Thyroid gland (tissue), 4 donors: ENCODE data around the gene B4GAT1. TPM values are rescaled to one million over a fixed set of nuclear protein-coding genes. Genes with fewer than 3 reads are reported as not detected.
"Not testable (repeated sequence)": the region's sequence is repeated elsewhere in the genome, so short reads cannot be mapped to it uniquely, and the experiment has no call there.

Source experiments
- DNase-seq, 2 donors: peaks; one replicate each; pipeline ENCODE4 v3.0.0-alpha.2; 2019
- H3K27ac ChIP-seq, 3 donors: fragments of 200-600 bp; sonication (generic); 1 replicate in 2 of 3; 2 replicates in 1 of 3; pipeline ENCODE4 v1.5.1; 2016 to 2019; ENCODE audit warnings: mild to moderate bottlenecking in 1 of 3, moderate library complexity in 1 of 3
- H3K27me3 ChIP-seq: fragments of 200-600 bp; sonication (generic); one replicate; pipeline ENCODE4 v1.5.1; 2019
- H3K36me3 ChIP-seq, 2 donors: fragments of 200-600 bp; sonication (generic); one replicate each; pipeline ENCODE4 v1.5.1; 2016 to 2019
- H3K4me1 ChIP-seq, 2 donors: fragments of 200-600 bp; sonication (generic); one replicate each; pipeline ENCODE4 v1.5.1; 2017 to 2019
- H3K4me3 ChIP-seq, 3 donors: fragments of 200-600 bp; sonication (generic); replicated peaks in 1 of 3; 1 replicate in 2 of 3; 2 replicates in 1 of 3; pipeline ENCODE4 v1.5.1; 2016; ENCODE audit warnings: mild to moderate bottlenecking in 1 of 3
- H3K9me3 ChIP-seq: fragments of 200-600 bp; sonication (generic); one replicate; pipeline ENCODE4 v1.5.1; 2017
- POLR2A ChIP-seq, 2 donors: fragments of 450-650 bp; IDR thresholded peaks; one replicate each; pipeline ENCODE4 v1.6.1; 2017; ENCODE audit warnings: antibody characterized with exemption in 2 of 2, mild to moderate bottlenecking in 2 of 2, moderate library complexity in 1 of 2
- WGBS, 2 donors: methylation state at CpG; one replicate each; pipeline ENCODE4 v1.1.5; 2017; 5-methylcytosine and 5-hydroxymethylcytosine counted together
- intact Hi-C: fragments of 100-400 bp; cut with DNase I; formaldehyde crosslinking; loops from one replicate; pipeline ENCODE4 v1.15.1; 2023
- total RNA-seq, 4 donors: library from RNA; depleted of rRNA; stranded (reverse); fragments of >200 nt; gene quantifications; one replicate each; pipeline ENCODE4 v1.2.3, GENCODE V29; 2016
- TF ChIP-seq, protein P1 (sequence below), 6 experiments: fragments of 200-600 bp in 3 of 6; fragments of 450-650 bp in 3 of 6; sonication (generic) in 3 of 6; IDR thresholded peaks; one replicate each; pipeline ENCODE4 v1.5.1; 2016 to 2019; ENCODE audit warnings: antibody characterized with exemption in 6 of 6, mild to moderate bottlenecking in 2 of 6, inconsistent platforms in 1 of 6, moderate library complexity in 1 of 6

Gene B4GAT1
- total RNA-seq, 4 donors from 2014 or later: 41.1 to 67.2 (median 49.5) TPM

DNA sequence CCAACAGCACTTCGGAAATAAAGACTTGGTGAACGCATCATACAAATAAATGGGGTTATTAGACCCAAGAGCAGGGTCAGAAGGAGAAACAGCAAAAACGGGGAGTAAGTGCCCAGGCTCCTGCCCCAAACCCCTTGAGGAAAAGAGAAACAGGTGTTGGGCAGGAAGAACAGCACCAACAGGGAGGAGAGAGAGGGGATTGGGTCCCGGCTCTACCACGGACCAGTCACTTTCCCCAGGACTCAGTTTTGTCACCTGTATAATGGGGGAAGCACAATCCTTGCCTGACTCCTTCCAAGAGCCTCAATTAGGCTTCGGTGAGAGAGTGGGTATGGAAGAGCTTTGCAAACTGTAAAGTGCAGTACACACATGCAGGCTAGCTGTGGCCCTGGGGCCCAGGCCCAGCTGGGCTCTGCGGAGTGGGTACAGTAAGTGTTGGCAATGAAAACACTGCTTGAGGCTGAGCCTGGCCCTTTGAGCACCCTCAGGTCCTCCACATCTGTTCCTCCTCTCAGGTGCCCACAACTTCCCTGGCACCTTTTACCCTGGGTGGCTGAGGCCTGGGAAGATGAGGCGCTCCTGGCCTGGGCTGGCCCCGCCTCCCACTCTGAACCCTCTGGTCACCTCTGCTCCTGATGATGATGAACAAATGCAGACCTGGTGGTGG, 15.2 kb upstream of the B4GAT1 start:
- no peak for DNase-seq
- no peaks in the 10 kb centered on the region for H3K27me3 ChIP-seq
- no peak overlapping the region for H3K4me3 ChIP-seq
- WGBS, 2 donors: 79 to 85% methylated on average over 9 of the region's 9 CpGs
- no peaks in the 10 kb centered on the region for H3K36me3 ChIP-seq
- intact Hi-C loops: no loop called here
- TF ChIP-seq POLR2A (IDR thresholded peaks at IDR 0.05): no peak
- TF ChIP-seq, protein P1, sequence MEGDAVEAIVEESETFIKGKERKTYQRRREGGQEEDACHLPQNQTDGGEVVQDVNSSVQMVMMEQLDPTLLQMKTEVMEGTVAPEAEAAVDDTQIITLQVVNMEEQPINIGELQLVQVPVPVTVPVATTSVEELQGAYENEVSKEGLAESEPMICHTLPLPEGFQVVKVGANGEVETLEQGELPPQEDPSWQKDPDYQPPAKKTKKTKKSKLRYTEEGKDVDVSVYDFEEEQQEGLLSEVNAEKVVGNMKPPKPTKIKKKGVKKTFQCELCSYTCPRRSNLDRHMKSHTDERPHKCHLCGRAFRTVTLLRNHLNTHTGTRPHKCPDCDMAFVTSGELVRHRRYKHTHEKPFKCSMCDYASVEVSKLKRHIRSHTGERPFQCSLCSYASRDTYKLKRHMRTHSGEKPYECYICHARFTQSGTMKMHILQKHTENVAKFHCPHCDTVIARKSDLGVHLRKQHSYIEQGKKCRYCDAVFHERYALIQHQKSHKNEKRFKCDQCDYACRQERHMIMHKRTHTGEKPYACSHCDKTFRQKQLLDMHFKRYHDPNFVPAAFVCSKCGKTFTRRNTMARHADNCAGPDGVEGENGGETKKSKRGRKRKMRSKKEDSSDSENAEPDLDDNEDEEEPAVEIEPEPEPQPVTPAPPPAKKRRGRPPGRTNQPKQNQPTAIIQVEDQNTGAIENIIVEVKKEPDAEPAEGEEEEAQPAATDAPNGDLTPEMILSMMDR (IDR thresholded peaks at IDR 0.05): no peak
- H3K9me3 ChIP-seq: no peaks in the 10 kb centered on the region
- H3K4me1 ChIP-seq: no peaks in the 10 kb centered on the region
- H3K27ac ChIP-seq: no peak overlapping the region

DNA sequence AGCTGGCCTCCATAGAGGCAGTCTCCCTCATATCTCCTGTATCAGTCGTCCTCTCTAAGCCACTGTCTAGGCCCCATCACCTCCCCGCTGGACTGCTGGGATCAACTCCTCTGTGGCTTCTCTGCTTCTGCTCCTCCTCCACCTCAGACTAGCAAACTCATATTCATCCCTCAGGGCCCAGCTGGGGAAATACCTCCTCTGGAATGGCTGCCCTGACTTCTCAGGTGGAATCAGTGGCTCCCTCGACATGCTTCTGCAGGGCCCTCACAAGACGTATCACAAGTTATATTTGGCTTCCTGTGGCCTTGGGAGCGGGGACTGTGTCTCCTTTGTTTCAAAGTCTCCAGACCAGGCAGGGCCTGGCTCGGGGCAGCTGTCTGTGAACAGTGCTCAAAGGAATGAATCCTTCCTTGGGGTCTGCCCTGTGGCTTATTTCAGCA, 14.1 kb upstream of the B4GAT1 start:
- Histone ChIP-seq H3K27ac (no peak overlapping the region), H3K9me3 (no peaks in the 10 kb centered on the region), H3K27me3 (no peaks in the 10 kb centered on the region), H3K4me3 (no peak overlapping the region), H3K4me1 (no peaks in the 10 kb centered on the region), H3K36me3 (no peaks in the 10 kb centered on the region)
- TF ChIP-seq, protein P1 (IDR thresholded peaks at IDR 0.05): no peak
- TF ChIP-seq POLR2A (IDR thresholded peaks at IDR 0.05): no peak
- WGBS, 2 donors: 80 to 86% methylated on average over 6 of the region's 6 CpGs
- DNase-seq: no peak
- intact Hi-C loops: no loop called here

DNA sequence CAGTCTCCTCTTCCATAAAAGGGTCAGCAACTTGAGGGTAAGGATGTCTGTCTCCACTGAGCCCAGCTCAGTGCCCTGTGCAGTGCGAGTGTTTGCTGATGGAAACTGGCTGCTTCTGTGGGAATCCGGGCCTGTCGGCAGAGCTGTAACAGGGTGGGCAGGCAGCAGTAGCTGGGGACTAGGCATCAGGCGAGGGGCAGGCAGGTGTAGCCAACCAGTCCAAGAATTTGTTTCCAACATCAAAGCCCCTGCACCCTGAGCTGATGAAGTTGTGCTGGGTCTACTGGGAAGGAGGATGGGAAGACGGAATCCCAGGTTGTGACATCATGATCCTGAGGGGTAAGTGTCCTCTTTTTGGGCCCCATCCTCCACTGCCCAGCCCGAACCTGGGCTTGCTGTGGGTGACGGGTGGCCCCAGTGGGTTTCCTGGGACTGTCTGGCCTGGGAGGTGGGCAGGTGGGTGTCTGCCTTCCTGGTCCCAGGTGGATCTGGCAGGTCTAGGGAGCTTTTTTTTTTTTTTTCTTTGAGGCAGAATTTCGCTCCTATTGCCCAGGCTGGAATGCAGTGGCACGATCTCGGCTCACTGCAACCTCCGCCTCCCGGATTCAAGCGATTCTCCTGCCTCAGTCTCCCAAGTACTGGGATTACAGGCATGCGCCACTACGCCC, 13.1 kb upstream of the B4GAT1 start:
- H3K9me3 ChIP-seq: no peaks in the 10 kb centered on the region
- H3K4me3 ChIP-seq: no peak overlapping the region
- no peak for DNase-seq
- WGBS, 2 donors: 95 to 98% methylated on average over 14 to 15 of the region's 15 CpGs
- TF ChIP-seq POLR2A (IDR thresholded peaks at IDR 0.05): no peak
- TF ChIP-seq, protein P1 (IDR thresholded peaks at IDR 0.05): no peak
- no peak overlapping the region for H3K27ac ChIP-seq
- H3K4me1 ChIP-seq: no peaks in the 10 kb centered on the region
- intact Hi-C loops: no loop called here
- no peaks in the 10 kb centered on the region for H3K36me3 ChIP-seq
- no peaks in the 10 kb centered on the region for H3K27me3 ChIP-seq

DNA sequence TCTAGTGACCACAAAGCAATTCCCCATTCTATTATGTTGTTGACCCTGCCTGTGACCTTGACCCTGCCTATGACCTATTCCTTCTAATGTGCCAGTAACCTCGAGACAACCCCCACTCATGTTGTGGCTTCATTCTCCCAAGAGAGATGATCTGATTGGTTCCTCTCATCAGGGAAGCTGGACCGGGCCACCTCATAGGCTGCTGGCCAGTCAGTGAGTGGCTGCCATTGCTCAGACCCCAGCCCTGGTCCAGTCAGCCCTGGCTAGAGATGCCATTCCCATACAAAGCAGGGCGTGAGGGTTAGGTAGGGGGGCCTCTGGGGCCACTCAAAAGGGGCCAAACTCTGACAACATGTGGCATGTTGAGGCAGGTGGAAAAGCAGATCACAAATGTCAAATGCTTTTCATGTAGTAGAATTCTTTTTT, 12.2 kb upstream of the B4GAT1 start:
- H3K27me3 ChIP-seq: no peaks in the 10 kb centered on the region
- 60 to 78% methylated on average over 2 to 3 of the region's 3 CpGs for WGBS, 2 donors
- TF ChIP-seq, protein P1 (IDR thresholded peaks at IDR 0.05): no peak
- intact Hi-C loops: no loop called here
- no peak overlapping the region for H3K27ac ChIP-seq
- no peak overlapping the region for H3K4me3 ChIP-seq
- DNase-seq: no peak
- no peaks in the 10 kb centered on the region for H3K4me1 ChIP-seq
- no peaks in the 10 kb centered on the region for H3K9me3 ChIP-seq
- H3K36me3 ChIP-seq: no peaks in the 10 kb centered on the region

DNA sequence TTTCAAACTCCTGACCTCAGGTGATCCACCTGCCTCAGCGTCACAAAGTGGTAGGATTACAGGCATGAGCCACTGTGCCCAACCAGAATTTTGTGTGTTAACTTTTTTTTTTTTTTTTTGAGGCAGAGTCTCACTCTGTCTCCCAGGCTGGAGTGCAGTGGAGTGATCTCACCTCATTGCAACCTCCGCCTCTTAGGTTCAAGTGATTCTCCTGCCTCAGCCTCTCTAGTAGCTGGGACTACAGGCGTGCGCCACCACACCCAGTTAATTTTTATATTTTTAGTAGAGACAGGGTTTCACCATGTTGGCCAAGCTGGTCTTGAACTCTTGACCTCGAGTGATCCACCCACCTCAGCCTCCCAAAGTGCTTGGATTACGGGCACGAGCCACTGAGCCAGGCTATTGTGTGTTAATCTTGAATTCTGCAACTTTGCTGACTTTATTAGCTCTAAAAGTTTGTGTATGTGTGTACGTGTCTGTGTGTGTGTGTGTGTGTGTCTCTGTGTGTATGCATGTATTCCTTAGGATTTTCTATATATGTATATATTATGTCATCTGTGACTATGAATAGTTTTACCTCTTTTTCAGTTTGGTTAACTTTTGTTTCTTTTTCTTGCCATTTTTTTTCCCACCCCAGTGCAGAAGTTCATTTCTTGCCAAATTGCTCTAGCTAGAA, 3.3 kb upstream of the B4GAT1 start:
- H3K9me3 ChIP-seq, DNase-seq, H3K27me3 ChIP-seq, H3K36me3 ChIP-seq, H3K27ac ChIP-seq, intact Hi-C loops, H3K4me3 ChIP-seq: not testable (repeated sequence)
- H3K4me1 ChIP-seq: peaks cover 10 to 13% of the 10 kb centered on the region in 2 donors
- 90 to 94% methylated on average over 8 of the region's 8 CpGs for WGBS, 2 donors
